Transverse colon (tissue), 3 donors: ENCODE measurements around the gene SLMAP.

Source experiments
- CTCF ChIP-seq, 5 experiments: fragments of 200-600 bp in 3 of 5; fragments of 450-650 bp in 2 of 5; sonication (generic) in 3 of 5; IDR thresholded peaks; 1 replicate in 2 of 5; 2 replicates in 3 of 5; pipeline ENCODE4 v1.5.1; 2016 to 2017; ENCODE audit warnings: antibody characterized with exemption in 5 of 5, inconsistent platforms in 3 of 5, mild to moderate bottlenecking in 2 of 5, moderate library complexity in 1 of 5
- EP300 ChIP-seq: sonication (generic); formaldehyde crosslinking; IDR thresholded peaks from one replicate; pipeline ENCODE4 v1.6.1; 2017; ENCODE audit warnings: antibody characterized with exemption, low read depth
- POLR2A ChIP-seq: fragments of 450-650 bp; IDR thresholded peaks from one replicate; pipeline ENCODE4 v1.6.1; 2016; ENCODE audit warnings: antibody characterized with exemption, mild to moderate bottlenecking, moderate library complexity

- TF ChIP-seq CTCF (IDR thresholded peaks at IDR 0.05): no peak
- no peak for TF ChIP-seq POLR2A
- no peak for TF ChIP-seq EP300
Measured at GRCh38 chr3:57896031-57896430, 139.9 kb downstream of the SLMAP start.
